GM12878 (cell line): ENCODE measurements around the gene LPGAT1.

Experiments used
- POLR2A ChIP-seq: IDR thresholded peaks from 2 replicates; pipeline ENCODE4 v1.6.1; 2011; ENCODE audit warnings: low read depth, mild to moderate bottlenecking, low read length
- STAT1 ChIP-seq: fragments of 450-650 bp; conservative IDR thresholded peaks from 2 replicates; pipeline ENCODE4 v1.6.1; 2014; ENCODE audit warnings: antibody characterized with exemption, mild to moderate bottlenecking

DNA sequence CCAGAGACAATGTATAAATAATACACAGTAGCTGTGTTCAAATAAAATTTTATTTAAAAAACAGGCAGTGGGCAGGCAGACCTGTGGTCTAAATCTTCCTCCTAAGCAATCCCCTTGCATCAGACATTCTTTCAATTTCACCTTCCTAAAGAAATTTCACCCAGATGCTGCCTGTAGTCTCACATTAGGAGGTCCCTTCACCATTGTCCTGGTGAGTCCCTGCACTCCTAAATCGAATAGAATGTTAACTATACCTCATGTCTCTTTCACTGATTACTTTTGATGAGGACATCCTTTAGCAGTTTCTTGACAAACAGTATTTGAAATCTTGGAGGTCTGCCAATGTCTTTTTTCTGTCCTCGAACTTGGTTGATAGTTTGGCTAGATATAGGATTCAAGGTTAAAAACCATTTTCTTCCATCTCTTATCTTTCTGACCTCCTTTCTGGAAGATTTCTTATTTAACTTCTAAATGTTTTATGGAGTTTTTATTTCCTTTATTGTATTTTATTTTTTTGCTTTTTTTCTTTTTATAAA, 77.5 kb downstream of the LPGAT1 start:
- no peak for TF ChIP-seq STAT1
- no peak for TF ChIP-seq POLR2A
